GM12874 (cell line): ENCODE results near the gene LGALS3BP.

Experiments
- CTCF ChIP-seq: IDR thresholded peaks from 2 replicates; pipeline ENCODE4 v1.5.1; 2011; ENCODE audit warnings: low read depth, mild to moderate bottlenecking, control low read depth, low read length, moderate library complexity; ENCODE audit not compliant: insufficient read depth

The LGALS3BP gene

GRCh38 chr17:78977997-78978973 lies 1.4 kb downstream of the LGALS3BP start:
- 0 out of 2 replicates have a peak, but pooled peaks have one; percentile 1 for TF ChIP-seq CTCF

- no peak for TF ChIP-seq CTCF
Observed at GRCh38 chr17:78977681-78977943, 2.1 kb downstream of the LGALS3BP start.

GRCh38 chr17:78976907-78977680 lies 2.6 kb downstream of the LGALS3BP start:
- TF ChIP-seq CTCF = no peak

GRCh38 chr17:78974635-78975591 lies 4.8 kb downstream of the LGALS3BP start:
- no peak for TF ChIP-seq CTCF

GRCh38 chr17:78973792-78974520 lies 5.8 kb downstream of the LGALS3BP start:
- no peak for TF ChIP-seq CTCF

- TF ChIP-seq CTCF = no peak
Observed at GRCh38 chr17:78973196-78973595, 6.5 kb downstream of the LGALS3BP start.
